ES-I3 (cell line): ENCODE data around the gene RNF224.
A peak's percentile ranks its signal among the peaks of the same experiment; 100 is the strongest.

Source experiments
- H3K36me3 ChIP-seq: 2 replicates; pipeline ENCODE4 v1.6.1; 2013; ENCODE audit warnings: mild to moderate bottlenecking, low read length, control low read depth, moderate library complexity; ENCODE audit not compliant: insufficient read depth
- H3K4me1 ChIP-seq: 2 replicates; pipeline ENCODE4 v1.6.1; 2013; ENCODE audit warnings: mild to moderate bottlenecking, control low read depth, low read length; ENCODE audit not compliant: insufficient read depth
- H3K9ac ChIP-seq: 2 replicates; pipeline ENCODE4 v1.6.1; 2013; ENCODE audit warnings: low read depth, mild to moderate bottlenecking, low read length, moderate library complexity
- H3K9me3 ChIP-seq: 2 replicates; pipeline ENCODE4 v1.6.1; 2013; ENCODE audit warnings: mild to moderate bottlenecking, low read length, moderate library complexity; ENCODE audit not compliant: control insufficient read depth, insufficient read depth

The RNF224 gene

GRCh38 chr9:137227054-137227852, at the start of gene RNF224:
RNF224 (plus strand) TSS chr9:137227502; CDS start chr9:137228336, 834 bp downstream.
- H3K9me3 ChIP-seq, result no peaks in the 10 kb centered on the region
- no peaks in the 10 kb centered on the region for H3K36me3 ChIP-seq
- H3K9ac ChIP-seq, result no peak within 1 kb of the TSS
- H3K4me1 ChIP-seq, result no peaks in the 10 kb centered on the region

- H3K9me3 ChIP-seq, result no peaks in the 10 kb centered on the region
- H3K36me3 ChIP-seq, result peaks cover 8% of the 10 kb centered on the region; the same call in 1 of the 2 replicates
- no peak overlapping the region for H3K9ac ChIP-seq
- no peaks in the 10 kb centered on the region for H3K4me1 ChIP-seq
Observed at GRCh38 chr9:137178201-137178938, 48.9 kb upstream of the RNF224 start.

GRCh38 chr9:137178939-137179630, 48.2 kb upstream of the RNF224 start:
- Histone ChIP-seq H3K9ac (no peak overlapping the region), H3K4me1 (no peaks in the 10 kb centered on the region), H3K36me3 (peaks cover 8% of the 10 kb centered on the region; the same call in 1 of the 2 replicates), H3K9me3 (no peaks in the 10 kb centered on the region)

GRCh38 chr9:137179761-137180160, 47.5 kb upstream of the RNF224 start:
- Histone ChIP-seq H3K4me1 (no peaks in the 10 kb centered on the region), H3K36me3 (peaks cover 8% of the 10 kb centered on the region; the same call in 1 of the 2 replicates), H3K9ac (no peak overlapping the region), H3K9me3 (no peaks in the 10 kb centered on the region)

- no peaks in the 10 kb centered on the region for H3K9me3 ChIP-seq
- H3K36me3 ChIP-seq, result peaks cover 8% of the 10 kb centered on the region; the same call in 1 of the 2 replicates
- H3K9ac ChIP-seq, result no peak overlapping the region
- H3K4me1 ChIP-seq, result no peaks in the 10 kb centered on the region
Observed at GRCh38 chr9:137180491-137180890, 46.8 kb upstream of the RNF224 start.

- no peak overlapping the region for H3K9ac ChIP-seq
- no peaks in the 10 kb centered on the region for H3K4me1 ChIP-seq
- no peaks in the 10 kb centered on the region for H3K9me3 ChIP-seq
- H3K36me3 ChIP-seq, result peaks cover 8% of the 10 kb centered on the region; the same call in 1 of the 2 replicates
Observed at GRCh38 chr9:137181680-137182079, 45.6 kb upstream of the RNF224 start.

- Histone ChIP-seq H3K9me3 (no peaks in the 10 kb centered on the region), H3K9ac (no peak overlapping the region), H3K4me1 (no peaks in the 10 kb centered on the region; the same call in 1 of the 2 replicates), H3K36me3 (peaks cover 8% of the 10 kb centered on the region; the same call in 1 of the 2 replicates)
Observed at GRCh38 chr9:137182836-137183235, 44.5 kb upstream of the RNF224 start.

- H3K9ac ChIP-seq, result no peak overlapping the region
- no peaks in the 10 kb centered on the region; the same call in 1 of the 2 replicates for H3K4me1 ChIP-seq
- no peaks in the 10 kb centered on the region for H3K9me3 ChIP-seq
- H3K36me3 ChIP-seq, result peaks cover 8% of the 10 kb centered on the region; the same call in 1 of the 2 replicates
Observed at GRCh38 chr9:137183980-137184595, 43.2 kb upstream of the RNF224 start.

- Histone ChIP-seq H3K36me3 (peaks cover 8% of the 10 kb centered on the region; the same call in 1 of the 2 replicates), H3K4me1 (peaks cover 6% of the 10 kb centered on the region; the same call in 1 of the 2 replicates), H3K9me3 (no peaks in the 10 kb centered on the region), H3K9ac (no peak overlapping the region)
Observed at GRCh38 chr9:137184881-137185660, 42.2 kb upstream of the RNF224 start.

- H3K4me1 ChIP-seq, result peaks cover 6% of the 10 kb centered on the region; the same call in 1 of the 2 replicates
- no peaks in the 10 kb centered on the region for H3K9me3 ChIP-seq
Observed at GRCh38 chr9:137185921-137186320, 41.4 kb upstream of the RNF224 start.

GRCh38 chr9:137186385-137186784, 40.9 kb upstream of the RNF224 start:
- Histone ChIP-seq H3K4me1 (peaks cover 6% of the 10 kb centered on the region; the same call in 1 of the 2 replicates), H3K9me3 (no peaks in the 10 kb centered on the region), H3K9ac (no peak overlapping the region), H3K36me3 (0 out of 2 replicates have a peak, but pooled peaks cover under 1% of the 10 kb centered on the region)

More at GRCh38 chr9:137185921-137186320, 41.4 kb upstream of the RNF224 start:
- Histone ChIP-seq H3K9ac (no peak overlapping the region), H3K36me3 (peaks cover 5% of the 10 kb centered on the region; the same call in 1 of the 2 replicates)

GRCh38 chr9:137187386-137187785, 39.9 kb upstream of the RNF224 start:
- no peaks in the 10 kb centered on the region for H3K36me3 ChIP-seq
- H3K9me3 ChIP-seq, result no peaks in the 10 kb centered on the region
- H3K4me1 ChIP-seq, result peaks cover 6% of the 10 kb centered on the region; the same call in 1 of the 2 replicates
- peak overlapping the region; percentile 78; the same call in 1 of the 2 replicates for H3K9ac ChIP-seq

GRCh38 chr9:137188086-137188489, 39.2 kb upstream of the RNF224 start:
- H3K9ac ChIP-seq, result peak overlapping the region; percentile 78
- no peaks in the 10 kb centered on the region for H3K36me3 ChIP-seq
- no peaks in the 10 kb centered on the region for H3K9me3 ChIP-seq
- H3K4me1 ChIP-seq, result peaks cover 6% of the 10 kb centered on the region; the same call in 1 of the 2 replicates
